Fibroblast of skin of left biceps (primary cell): ENCODE data around the gene KRT1.
"Not testable (repeated sequence)": the region's sequence is repeated elsewhere in the genome, so short reads cannot be mapped to it uniquely, and the experiment has no call there.

Source experiments
- DNase-seq, 2 experiments: peaks; one replicate each; pipeline ENCODE4 v3.0.0-alpha.2; 2013; ENCODE audit warnings: low read depth in 2 of 2

KRT1 gene

GRCh38 chr12:52680363-52680762, at the start of gene KRT1:
TSS of gene KRT1 (minus strand) at chr12:52680407. CDS start at chr12:52680348, 59 bp downstream.
- DNase-seq: no peak

- DNase-seq: no peak
These were observed 48.9 kb upstream of the KRT1 start for GRCh38 chr12:52729147-52729546.

DNA sequence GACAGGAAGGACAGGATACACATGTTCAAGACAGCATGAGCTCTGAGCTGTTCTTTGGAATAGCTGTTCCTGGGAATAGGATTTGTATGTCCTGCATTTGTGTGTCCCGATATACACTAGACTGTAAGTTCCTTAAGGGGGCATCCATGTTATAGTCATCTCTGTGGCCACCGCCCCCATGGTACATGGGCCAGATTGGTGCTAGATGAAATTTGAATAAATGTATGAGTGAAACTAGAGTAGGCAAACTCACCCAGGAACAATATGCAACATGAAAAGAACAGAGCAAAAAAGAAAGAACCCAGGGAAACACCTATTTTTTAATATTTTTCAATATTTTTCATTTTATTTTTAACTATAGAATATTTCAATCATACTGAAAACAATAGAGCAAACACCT, 48.2 kb upstream of the KRT1 start:
- no peak for DNase-seq

DNA sequence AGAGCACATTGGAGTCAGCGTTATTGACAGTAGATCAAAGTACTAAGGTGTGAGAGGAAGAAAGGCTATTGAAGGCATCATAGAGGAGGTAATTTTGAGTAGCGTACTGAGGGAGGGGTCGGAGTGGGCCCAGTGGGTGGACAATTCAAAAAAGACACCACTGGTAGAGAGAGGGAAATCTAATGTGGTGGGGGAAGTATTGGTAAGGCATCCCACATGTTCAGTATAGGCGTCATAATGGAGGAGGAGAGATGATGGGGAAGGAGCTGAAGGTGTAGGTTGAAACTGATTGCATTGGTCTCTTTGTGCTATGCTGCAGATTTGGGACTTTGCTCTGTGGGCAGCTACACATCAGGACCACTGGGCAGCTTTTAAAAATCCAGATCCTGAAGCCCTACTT, 46.8 kb upstream of the KRT1 start:
- no peak for DNase-seq

DNA sequence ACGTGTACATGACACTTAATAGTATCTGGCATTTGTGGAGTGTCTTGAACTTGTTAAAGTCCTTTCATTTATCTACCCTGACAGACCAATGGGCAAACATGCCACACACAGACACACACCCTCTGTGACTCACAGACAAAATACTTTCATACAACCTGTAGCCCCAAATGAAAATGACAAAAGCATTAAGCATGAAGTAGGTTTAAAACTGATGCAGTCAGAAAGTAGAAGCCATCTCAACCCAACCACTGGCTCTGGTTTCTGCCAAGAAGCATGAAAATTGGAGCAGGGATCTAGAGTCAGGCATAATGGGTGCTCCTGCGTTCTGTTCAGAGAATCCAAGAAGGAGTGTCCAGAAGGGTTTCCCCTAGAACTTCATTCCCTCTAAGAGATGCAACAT, 46.2 kb upstream of the KRT1 start:
- DNase-seq: no peak

- no peak for DNase-seq
These were observed 44.2 kb upstream of the KRT1 start for GRCh38 chr12:52724384-52724783.

GRCh38 chr12:52722680-52723079, 42.5 kb upstream of the KRT1 start:
- DNase-seq: no peak

GRCh38 chr12:52721838-52722470, 41.7 kb upstream of the KRT1 start:
- no peak for DNase-seq

GRCh38 chr12:52720365-52720886, 40.2 kb upstream of the KRT1 start:
- no peak for DNase-seq

GRCh38 chr12:52716061-52716460, 35.9 kb upstream of the KRT1 start:
- no peak for DNase-seq

GRCh38 chr12:52715416-52715815, 35.2 kb upstream of the KRT1 start:
- DNase-seq: no peak

GRCh38 chr12:52714887-52715281, 34.7 kb upstream of the KRT1 start:
- DNase-seq: no peak

DNA sequence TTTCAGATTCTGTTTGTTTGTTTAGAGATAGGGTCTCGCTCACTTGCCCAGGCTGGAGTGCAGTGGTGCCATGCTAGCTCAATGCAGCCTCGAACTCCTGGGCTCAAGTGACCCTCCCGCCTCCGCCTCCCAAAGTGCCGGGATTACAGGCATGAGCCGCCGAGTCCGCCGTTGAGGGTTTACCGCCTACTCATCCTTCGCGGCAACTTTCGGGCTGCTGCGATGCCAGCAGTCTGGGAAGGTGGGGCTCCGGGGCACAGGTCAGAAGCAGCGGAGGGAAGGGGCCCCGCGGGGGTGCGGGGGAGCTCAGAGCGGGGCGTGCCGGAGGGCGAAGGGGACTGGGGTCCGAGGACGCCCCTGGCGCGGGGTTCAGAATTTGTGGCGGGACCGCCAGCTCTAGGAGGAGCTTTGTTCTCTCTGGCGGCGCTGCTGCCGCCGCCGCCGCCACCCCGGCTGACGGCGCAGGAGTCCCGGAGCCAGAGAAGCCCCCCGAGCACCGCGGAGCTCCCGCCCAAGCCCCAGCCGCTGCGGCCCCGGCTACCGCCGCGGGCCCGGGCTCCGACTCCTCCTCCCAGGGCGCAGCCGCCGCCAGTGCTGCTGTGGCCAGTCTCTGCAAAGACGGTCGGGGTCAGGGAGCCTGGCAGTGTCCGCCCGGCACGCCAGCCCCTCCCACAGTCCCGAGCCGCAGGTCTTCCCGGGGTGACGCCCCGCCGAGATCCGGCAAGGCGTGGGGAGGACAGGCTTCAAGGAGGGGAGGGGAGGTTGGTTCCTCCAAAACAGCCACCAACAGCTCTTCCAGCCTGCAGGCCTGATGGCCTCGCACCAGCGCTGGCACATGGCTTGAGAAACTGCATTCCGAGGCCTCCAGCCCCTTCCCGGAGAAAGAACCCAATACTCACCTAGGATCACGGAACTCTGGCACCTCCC, 34.0 kb upstream of the KRT1 start:
- DNase-seq: no peak

DNA sequence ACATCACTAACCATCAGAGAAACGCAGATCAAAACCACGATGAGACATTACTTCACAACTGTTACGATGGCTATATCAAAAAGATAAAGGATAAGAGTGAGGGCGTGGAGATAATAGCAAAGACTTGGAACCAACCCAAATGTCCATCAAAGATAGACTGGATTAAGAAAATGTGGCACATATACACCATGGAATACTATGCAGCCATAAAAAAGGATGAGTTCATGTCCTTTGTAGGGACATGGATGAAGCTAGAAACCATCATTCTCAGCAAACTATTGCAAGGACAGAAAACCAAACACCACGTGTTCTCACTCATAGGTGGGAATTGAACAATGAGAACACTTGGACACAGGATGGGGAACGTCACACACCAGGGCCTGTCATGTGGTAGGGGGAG, 31.9 kb upstream of the KRT1 start:
- not testable (repeated sequence) for DNase-seq

- DNase-seq: no peak
These were observed 30.5 kb upstream of the KRT1 start for GRCh38 chr12:52710730-52711129.

- no peak for DNase-seq
These were observed 27.8 kb upstream of the KRT1 start for GRCh38 chr12:52708010-52708409.

- DNase-seq: no peak
These were observed 24.3 kb upstream of the KRT1 start for GRCh38 chr12:52704464-52704863.

DNA sequence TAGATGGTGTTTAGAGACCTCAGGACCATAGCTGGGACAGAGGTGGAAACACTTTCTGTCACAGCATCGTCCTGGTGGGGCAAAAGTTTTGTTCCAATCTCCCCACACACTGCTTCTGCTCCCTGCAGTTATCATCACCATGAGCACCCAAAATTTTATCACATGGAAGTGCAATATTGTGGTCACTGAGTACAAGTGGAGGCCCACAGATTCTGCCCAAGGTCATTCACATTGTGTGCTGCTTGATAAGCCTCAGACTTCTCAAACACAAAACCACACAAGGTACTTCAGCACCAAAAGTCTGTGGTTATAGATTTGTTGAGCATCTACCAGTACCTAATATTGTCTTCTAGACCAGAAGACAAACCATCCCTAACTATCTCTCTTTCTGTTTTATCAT, 23.7 kb upstream of the KRT1 start:
- no peak for DNase-seq

DNA sequence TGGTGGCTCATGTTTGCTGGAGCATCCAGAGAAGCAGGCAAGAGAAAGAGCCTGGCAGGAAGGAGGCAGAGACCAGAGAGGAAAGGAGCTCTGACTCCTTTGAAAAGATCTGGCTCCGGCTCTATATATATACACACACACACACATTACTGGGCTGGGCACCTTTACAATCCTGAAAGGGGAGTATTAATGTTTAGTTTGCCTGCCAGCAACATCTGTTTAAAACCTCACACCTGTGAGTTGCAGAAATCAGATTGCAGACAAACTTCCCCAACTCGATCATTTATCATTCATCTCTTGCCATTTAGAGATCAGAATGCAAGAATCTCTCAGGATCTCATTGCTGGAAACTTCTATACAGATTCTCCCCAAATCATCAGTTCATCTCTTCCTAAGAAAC, 23.2 kb upstream of the KRT1 start, which contains the start of gene KRT77:
Gene KRT77 (minus strand): TSS at position 101 of the 400 bp plus-strand sequence. CDS start 90 bp downstream, at position 11.
- DNase-seq: no peak

- DNase-seq: no peak
These were observed 22.1 kb upstream of the KRT1 start for GRCh38 chr12:52702338-52702737.

DNA sequence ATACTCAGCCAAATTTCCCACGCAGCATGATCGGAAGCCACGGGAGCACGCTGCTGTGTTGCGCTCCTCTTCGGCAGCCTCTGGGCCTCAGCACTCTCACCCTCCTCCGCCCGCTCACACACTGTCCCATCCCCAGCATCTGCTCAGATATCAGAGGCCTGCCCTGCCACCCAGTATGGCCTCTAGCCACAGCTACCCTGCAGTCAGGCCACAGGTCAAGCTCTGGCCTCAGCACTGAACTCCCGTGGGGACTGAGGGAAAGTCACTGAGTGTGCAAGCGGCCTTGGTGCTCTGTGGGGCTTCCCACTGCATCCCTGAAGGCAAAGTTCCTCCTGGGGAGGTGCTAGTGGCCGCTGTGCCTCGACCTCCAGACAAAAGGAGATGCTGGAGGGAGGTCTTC, 21.1 kb upstream of the KRT1 start:
- no peak for DNase-seq

DNA sequence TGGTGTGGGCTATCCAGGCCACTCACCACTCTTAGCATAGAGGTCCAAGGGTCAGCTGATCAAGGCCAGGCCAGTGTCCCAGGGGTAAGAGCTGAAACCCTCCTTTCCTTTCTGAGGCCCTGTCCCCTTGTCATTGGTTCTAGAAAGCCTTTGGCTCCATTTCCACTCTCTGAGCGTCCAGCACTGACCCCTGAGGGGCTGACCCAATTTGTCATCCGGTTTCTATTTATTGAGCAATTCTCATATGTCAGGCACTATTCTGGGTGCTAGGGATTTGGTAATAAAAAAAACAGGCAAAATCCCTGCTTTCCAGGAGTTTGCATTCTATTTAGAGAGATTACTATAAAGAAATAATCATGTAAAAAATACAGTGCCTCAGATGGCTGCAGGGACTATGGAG, 19.8 kb upstream of the KRT1 start:
- no peak for DNase-seq

DNA sequence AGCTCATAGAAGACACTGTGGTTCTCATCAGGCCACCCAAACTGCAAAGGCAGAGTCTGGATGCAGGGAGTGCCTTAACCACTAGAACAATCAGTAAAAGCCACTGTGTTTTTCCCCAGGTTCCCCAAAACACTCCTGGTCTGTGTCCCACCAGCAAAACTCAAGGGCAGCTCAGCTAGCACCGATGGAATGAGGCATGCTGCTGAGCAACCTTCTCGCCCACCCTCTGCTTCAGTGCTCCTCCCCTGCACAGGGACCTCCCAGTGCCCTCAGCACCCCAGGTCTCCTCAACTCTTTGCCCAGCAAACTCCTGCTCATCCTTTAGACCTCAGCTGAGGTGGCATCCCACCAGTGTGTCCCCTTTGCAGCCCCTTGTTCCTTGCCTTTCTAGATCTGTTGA, 19.2 kb upstream of the KRT1 start:
- DNase-seq: no peak
